8988T (cell line): ENCODE data around the gene MDM4.
"Not testable (repeated sequence)": the region's sequence is repeated elsewhere in the genome, so short reads cannot be mapped to it uniquely, and the experiment has no call there.

Experiments used
- DNase-seq: peaks from one replicate; pipeline ENCODE4 v3.0.0; 2011

The MDM4 gene

DNA sequence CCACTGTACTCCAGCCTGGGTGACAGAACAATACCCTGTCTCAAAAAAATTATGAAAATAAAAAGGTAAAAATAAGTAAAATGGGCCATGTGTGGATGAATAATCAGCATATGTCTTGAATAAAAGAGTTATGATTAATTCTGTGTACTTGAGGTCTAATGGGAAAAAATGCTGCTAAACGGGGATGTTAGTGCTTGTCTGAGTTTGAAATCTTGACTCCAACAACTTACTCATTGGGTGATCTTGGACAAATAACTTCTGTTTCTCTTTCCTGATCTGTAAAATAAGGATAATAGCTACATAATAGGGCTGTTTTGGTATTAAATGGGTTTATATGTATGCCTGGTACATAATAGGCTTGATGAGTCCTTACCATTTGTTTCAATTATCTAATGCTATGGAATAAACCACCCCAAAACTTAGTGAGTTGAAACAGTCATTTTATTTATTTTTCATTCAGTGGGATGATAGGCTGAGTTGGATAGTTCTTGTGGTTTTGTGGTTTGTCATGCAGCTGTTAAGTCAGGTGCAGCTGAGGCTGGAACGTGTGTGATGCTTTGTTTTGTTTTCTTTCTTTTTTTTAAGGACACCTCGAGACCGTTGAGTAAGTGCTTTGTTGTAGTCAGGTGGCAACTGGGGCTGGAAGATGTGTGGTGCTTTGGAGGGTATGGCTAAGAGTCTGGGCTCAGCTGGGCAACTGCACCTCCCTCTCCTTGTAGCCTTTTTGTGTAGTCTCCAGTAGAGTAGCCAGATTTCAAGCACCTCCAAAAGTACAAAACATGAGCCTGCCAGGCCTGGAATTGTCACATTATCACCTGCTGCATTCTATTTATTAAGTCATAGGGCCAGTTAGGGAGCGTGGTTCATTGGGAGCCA lies 4.9 kb downstream of the MDM4 start:
- no peak for DNase-seq

DNA sequence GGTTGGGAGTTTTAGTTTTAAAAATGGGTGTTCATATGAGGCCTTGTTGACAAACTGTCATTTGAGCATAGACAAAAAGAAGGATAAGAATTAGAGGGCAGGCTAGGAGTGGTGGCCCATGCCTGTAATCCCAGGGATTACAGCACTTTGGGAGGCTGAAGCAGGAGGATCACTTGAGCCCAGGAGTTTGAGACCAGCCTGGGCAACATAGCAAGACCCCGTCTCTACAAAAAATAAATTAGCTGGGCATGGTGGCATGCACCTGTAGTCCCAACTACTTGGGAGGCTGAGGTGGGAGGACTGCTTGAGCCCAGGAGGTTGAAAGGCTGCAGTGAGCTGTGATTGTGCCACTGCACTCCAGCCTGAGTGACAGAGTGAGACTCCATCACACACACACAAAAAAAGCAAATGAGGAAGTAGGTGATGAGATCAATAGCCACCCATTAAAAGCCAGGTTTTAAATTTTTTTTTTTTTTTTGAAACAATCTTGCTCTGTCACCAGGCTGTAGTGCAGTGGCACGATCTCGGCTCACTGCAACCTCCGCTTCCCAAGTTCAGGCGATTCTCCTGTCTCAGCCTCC lies 5.8 kb downstream of the MDM4 start:
- not testable (repeated sequence) for DNase-seq

DNA sequence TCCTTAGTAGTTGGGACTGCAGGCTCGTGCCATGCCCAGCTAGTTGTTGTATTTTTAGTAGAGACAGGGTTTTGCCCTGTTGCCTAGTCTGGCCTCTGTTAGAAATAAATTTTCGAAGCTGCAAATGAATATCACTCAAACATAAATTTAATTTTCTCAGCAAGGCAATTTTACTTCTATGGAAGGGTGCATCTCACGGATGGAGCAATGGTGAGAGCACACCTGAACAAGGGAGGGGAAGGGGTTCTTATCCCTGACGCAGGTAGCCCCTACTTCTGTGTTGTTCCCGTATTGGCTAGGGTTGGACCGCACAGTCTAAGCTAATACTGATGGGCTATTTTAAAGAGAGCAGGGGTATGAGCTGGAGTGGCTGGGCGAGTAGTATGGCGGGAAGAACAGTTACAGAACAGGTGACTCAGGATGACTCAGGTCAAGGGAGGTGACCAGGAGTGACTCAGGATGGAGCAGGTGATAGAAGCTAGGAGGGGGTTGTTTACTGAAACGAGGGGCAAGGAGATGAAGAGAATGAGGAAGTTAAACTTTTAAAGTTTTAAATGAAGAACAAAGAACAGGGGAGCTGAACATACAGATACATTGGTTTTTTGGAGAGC lies 7.5 kb downstream of the MDM4 start:
- DNase-seq = no peak

DNA sequence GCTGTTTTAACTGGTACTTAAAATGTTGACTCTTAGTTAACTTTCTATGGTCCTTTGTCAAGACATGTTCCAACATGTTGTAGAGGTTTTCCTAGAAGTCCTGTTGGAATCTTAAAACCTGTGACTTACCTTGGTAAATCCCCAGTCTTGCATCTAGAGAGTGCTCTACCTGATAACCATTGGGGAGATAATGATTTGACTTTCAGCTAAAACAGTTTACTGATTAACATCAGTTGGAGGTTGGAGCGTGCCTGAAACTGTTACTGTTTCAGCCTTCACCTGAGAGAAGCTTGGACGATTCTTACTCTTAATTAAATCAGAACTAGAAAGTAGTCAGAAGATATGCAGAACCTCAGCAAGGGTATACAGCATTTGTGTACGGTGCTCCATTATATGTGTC lies 8.8 kb downstream of the MDM4 start:
- DNase-seq = no peak

DNA sequence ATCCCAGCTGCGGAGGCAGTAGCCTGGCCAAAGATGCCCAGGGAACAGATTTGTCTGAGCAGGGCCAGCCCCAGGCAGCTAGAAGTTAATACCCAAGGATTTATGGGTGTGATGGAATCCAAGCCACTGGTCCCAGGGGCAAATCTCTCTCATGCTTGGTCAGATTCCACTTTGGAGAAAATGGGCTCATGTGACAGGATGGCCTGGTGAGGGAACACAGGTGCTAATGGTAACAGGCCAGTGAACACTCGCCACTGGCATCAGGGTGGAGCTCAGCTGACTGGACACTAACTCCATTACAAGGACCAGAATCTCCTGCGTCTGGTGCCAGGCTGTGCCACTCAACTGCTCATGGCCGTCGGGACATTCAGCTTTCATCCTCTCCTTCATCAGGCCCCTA lies 12.0 kb downstream of the MDM4 start:
- no peak for DNase-seq

DNA sequence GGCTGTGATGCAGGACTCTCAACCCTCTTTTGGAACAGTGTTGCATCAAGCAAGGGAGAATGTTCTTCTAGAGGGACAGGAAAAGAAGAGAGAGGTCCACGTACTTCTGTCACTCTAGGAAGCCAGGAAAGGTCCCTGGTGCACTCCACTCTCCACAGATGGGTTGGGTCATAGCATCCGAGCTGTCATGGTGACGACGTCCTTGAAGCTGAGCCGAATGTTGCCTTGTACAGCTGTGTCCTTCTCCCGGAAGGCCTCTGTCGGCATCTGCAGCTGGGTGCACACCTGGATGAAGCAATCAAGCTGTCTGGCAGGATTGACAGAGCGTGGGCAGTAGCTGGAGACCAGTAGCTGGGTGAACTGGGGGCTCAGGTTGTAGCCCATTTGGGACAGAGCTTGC lies 12.5 kb downstream of the MDM4 start:
- no peak for DNase-seq

DNA sequence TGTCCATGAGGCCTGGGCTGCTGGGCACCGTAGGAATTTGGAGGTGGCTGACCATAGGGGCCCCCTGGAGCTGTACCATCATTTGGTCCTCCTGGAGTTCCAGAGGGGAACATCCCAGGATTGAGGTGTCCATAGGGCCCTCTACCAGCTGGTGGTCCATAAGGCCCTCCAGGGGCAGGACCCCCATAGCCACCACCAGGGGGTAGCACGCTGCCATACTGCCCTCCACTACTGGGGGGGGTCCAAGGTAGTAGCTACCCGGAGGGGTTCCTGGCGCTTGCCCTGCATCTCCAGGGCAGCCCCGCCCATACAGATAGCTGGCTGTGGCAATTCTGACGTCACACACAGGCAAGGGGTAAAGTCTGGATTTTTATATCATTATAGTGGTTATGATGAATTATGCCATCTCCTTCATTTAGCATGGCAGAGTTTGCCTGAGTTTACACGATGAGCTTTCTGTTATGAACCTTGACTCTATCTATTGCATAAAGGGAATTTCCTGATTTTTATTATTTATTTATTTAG lies 13.2 kb downstream of the MDM4 start:
- no peak for DNase-seq

DNA sequence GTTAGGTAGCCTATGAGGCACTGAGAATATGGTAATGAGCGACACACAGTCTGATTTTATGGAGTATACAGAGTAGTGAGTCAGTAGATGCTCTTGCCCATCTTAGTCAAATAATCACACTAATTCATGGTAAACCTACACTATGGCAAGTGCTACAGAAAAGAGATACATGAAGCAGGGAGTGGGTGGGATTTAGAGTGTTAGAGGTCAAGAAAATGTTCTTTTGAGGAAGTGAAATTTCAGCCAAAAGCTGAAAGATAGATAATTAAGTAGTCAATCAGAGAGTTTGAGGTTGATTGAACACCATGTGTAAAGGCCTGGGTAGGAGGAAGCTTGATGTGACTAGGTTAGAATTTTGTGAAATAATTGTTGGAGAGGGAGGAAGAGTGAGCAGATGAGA lies 14.7 kb downstream of the MDM4 start:
- DNase-seq = no peak

DNA sequence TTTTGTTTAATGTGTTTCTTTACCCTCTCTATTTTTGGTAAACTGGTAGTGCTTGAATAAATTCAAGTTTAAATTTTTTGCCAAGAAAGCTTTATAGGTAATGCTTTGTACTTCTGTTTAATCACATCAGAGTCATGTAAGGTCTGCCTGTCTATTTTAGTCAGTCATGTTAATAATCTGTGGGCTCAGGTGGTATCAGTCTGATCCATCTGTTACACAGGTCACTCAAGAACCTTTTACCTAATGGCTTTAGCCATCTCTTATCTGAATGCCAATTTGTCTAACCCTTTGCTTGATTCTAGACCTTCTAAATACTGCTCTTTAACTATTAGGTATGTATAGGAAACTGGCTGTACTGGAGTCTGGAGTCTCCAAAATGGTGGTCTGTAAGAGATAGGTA lies 16.6 kb downstream of the MDM4 start:
- DNase-seq = no peak

DNA sequence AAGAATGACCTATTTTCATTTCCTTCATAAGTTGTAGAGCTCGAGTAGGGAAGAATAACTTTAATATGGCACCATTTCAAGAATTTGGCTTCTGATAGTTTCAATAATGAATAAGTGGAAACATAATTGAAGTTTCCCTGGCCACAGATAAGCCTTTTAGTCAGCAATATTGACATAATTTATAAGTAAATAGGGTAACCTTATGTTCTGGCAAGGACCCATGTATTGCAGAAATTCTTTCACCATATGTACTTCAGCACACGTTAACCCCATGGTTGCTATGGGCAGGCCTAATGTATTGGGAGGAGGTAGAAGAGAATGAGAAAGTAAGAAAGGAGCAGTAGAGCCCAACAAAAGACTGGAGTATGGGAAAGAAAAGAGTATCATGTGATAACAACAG lies 25.4 kb downstream of the MDM4 start:
- DNase-seq = no peak

DNA sequence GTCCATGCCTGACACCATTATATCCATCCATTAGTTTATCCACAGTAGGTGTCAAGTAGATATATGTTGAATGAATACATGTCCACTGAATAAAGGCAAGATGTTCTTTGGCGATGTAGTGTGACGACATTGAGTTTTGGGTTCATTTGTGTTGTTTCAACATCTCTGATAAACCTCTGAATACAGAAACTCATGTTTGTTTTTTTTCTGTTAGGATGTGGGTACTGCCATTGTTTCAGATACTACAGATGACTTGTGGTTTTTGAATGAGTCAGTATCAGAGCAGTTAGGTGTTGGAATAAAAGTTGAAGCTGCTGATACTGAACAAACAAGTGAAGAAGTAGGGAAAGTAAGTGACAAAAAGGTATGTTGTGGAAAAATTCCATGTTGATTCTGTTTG lies 28.1 kb downstream of the MDM4 start:
- no peak for DNase-seq

DNA sequence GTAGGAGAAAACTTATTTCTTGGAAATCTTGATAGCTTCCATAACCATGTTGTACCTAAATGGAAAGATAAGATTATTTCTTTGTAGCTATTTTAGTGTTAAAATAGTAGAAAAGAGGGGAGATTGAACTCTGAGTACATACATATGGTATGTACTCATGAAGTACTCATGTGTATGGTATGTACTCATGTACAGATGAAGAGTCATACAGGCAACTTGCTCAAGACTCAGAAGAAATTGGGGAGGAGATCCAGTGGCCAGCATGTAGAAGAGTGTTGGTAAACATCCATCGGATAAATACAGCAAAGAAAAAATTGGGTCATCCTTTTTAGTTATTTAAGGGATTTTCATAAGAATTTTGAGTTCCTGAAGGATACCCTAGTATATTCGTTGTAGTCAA lies 29.0 kb downstream of the MDM4 start:
- no peak for DNase-seq

DNA sequence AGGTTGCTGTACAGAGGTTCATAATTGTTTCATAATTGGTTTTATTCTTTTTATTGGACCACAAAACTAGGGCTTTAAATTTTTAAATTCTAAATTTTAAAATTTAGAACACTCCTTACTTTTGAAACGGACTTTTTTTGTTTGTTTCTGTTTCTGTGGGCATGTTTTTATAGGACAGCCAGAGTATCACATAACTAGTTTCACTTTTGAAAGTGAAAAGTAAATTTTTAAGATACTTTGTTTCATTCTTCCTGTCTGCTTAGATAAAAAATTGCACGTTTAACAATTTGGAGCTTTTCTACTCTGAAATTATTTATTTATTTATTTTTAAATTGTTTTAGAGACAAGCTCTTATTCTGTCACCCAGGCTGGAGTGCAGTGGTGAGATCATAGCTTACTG lies 29.7 kb downstream of the MDM4 start:
- no peak for DNase-seq

DNA sequence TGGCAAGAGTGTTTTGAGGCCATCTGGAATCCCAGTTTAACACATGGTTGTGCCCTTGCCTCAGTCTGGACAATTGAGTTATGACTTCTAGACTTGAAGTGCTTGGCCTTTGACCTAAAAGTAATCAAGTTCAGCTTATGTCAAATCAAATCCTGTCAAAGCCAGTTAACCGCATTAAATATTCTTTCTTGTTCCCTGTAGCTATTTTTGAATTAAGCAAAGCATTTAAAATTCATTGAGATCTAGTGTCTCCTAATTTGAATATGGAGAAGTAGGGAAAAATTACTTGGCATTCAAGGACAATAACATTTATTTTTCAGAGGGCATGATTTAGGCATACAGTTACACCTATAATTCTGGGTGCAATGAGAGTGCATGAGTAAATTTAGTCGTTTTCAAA lies 32.1 kb downstream of the MDM4 start:
- no peak for DNase-seq

DNA sequence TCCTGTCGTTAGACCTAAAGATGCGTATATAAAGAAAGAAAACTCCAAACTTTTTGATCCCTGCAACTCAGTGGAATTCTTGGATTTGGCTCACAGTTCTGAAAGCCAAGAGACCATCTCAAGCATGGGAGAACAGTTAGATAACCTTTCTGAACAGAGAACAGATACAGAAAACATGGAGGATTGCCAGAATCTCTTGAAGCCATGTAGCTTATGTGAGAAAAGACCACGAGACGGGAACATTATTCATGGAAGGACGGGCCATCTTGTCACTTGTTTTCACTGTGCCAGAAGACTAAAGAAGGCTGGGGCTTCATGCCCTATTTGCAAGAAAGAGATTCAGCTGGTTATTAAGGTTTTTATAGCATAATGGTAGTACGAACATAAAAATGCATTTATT lies 33.1 kb downstream of the MDM4 start:
- DNase-seq = no peak

DNA sequence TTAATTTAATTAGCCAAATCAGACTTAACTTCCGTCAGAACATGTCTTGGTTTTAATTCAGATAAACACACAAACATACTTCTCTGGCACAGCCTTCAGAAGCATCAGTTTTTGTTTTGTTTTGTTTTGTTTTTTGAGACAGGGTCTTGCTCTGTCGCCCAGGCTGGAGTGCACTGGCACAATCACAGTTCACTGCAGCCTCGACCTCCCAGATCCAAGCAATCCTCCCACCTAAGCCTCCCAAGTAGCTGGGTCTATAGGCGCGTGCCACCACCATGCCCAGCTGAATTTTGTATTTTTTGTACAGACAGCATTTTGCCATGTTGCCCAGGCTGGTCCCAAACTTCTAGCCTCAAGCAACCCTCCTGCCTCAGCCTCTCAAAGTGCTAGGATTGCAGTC lies 34.7 kb downstream of the MDM4 start:
- no peak for DNase-seq

DNA sequence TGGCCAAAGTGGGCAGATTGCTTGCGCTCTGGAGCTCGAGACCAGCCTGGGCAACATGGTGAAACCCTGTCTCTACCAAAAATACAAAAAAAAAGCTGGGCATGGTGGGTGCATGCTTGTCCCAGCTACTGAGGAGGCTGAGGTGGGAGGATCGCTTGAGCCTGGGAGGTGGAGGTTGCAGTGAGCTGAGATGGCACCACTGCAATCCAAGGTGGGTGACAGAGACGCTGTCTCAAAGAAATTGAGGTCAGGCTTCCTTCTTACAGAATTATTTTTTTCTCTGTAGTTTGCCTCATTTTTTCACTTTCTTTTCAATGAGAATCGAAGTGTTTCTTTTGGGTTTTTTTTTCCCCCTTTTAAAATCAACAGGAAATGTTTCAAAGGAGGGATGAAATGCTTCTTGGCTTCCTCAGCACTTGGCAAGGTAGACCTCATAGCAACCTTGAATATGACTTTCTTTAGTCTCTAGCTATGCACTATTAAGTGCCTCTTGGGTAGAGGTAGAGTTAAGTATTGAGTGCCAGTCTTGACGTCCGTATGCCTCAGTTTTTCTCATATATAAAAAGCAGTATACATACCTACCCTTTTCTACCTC lies 40.3 kb downstream of the MDM4 start:
- no peak for DNase-seq

DNA sequence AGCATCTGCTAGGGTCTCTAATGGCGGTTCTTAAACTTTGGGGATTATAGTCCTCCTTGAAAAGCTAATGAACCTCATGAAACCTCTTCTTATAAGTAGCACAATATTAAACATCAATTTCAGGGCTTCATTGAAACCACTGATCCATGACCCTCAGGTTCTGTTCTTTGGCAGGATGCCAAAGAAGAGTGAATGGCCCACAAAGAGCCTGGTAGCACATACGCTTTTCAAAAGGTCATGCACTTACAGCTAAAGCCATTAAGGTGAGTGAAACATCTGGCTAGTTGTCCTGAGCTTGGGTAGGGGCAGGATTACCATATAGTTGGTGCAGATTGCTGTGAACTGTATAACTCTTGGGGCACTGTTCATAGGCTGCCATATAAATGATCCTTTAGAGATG lies 42.3 kb downstream of the MDM4 start:
- DNase-seq = no peak

DNA sequence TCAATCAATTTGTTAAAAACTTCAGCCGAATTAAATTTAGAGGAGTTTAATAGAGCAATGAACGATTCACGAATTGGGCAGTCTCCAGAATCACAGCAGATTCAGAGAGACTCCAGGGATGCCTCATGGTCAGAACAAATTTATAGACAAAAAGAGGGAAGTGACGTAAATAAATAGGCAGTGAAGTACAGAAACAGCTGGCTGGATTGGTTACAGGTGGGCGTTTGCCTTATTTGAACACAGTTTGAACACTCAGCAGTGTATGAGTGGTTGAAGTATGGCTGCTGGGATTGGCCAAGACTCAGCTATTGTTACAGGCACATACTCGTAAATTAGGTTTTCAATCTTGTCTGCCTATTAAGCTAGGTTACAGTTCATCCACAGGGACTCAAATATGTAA lies 43.8 kb downstream of the MDM4 start:
- DNase-seq = not testable (repeated sequence)

DNA sequence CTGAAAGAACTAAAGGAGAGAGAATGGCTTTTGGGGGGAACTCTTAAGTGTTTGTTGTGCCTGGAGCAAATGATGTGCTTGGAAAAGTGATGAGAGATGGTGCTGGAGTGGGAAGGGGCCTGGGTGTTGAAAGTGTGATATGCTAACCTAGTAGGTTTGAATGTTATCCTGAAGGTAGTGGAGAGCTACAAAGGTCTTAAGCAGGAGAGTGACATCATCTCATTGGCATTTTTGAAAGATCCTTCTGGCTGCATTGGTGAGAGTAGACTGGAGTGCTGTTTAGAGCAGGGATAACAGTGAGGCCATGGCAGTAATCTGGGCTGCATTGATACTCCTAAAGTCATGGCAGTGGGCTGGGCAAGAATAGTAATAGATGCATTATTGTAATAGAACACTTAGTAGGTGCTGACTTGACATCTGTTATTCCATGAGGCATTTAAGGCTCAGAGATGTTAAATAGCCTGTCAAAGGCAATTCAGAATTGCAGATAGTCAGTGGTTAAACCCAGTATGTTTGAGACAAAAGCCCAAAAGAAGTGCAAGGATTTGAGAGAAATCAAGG lies 44.5 kb downstream of the MDM4 start:
- DNase-seq = no peak

DNA sequence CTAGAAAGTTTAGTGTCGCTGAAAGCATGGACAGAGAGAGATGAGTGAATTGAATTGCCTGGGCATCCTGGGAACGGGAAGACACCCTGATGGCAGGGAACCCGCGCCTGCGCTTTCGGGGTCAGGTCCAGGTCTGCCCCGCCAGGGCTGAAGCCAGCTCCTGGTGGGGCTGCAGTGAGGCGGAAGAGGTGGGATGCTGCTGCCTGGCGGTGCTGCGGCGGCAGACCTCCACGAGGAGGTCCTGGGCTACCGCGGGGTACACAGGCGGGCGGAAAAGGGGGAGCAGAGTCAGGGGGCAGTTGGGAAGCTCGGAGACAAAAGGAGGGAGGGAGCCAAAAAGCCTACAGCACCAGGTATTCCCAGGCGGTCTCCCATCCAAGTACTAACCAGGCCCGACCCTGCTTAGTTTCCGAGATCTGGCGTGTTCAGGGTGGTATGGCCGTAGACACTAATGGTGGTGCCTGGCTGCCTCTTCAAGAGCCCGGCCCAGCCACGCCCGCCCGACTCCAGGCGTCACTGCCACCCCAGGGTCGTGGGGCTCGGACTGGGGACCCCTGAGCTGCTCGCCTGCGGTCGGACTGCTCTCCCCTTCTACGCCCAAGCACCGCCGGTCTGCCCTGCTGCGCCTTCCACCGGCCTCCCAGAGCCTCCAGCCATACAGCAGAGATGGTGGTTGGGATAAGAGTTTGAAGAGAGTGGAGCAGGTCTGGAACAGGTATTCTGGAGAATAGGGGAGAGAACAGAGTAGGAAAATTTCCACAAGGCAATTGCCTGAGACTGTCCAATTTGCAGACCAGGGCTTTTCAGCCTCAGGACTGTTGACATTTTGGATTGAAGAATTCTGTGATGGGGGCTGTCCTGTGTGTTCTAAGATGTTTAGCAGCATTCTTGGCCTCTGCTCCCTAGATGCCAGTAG lies 46.1 kb downstream of the MDM4 start:
- no peak for DNase-seq

DNA sequence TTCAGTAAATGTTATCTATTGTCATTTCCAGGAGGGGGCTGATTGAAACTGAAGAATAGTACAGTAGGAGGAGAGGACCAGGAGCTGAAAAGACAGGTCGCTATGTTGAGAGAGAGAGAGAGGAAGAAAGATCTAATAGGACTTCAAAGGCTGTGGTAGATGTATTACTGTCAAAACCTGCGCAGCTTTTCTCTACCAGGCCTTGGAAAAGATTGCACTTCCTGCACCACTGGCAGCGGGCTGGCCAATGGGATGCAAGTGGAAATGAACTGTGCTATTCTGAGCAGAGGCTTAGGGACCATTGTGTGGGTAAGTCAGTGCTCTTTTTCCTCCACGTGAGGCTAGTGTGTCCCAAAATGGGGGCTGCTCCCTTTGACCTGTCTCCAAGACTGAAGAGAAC lies 47.1 kb downstream of the MDM4 start:
- DNase-seq = no peak
